HepG2 (cell line): ENCODE data around the gene HSD17B2. TPM values are rescaled to one million over a fixed set of nuclear protein-coding genes. Genes with fewer than 3 reads are reported as not detected.

Source experiments
- ATAC-seq: fragments of 200-7000 bp; cut with Tn5 transposase; 3 replicates; pipeline ENCODE4 v1.9.1; 2020; ENCODE audit warnings: mild to moderate bottlenecking, moderate library complexity
- BruUV-seq: library from RNA; stranded (reverse); fragments of 400-500 nt; replicated peaks from 2 replicates; lab custom pipeline; 2021; lab: Mats Ljungman, UMichigan
- CTCF ChIA-PET: fragments of 300-600 bp; formaldehyde crosslinking; extraction: SDS; loops from one replicate; lab custom pipeline; 2021; ENCODE audit warnings: low total read pairs, inconsistent platforms, low intra/inter-chr PET ratio; lab: Yijun Ruan, JAX
- POLR2A ChIA-PET: fragments of 350-600 bp; sonication (Branson Sonifier 250); formaldehyde crosslinking; loops from one replicate; lab custom pipeline; 2020; ENCODE audit warnings: antibody characterized with exemption, inconsistent platforms; lab: Yijun Ruan, JAX
- DNase-seq: peaks from one replicate; pipeline ENCODE4 v3.0.0-alpha.2; 2015; ENCODE audit warnings: low spot score
- FAIRE-seq: peaks from 3 replicates; lab custom pipeline; 2011; peaks lifted over from hg19 to GRCh38; lab: Jason Lieb, UNC
- H2AFZ ChIP-seq: one replicate; pipeline ENCODE4 v1.6.1; 2011; ENCODE audit warnings: low read length, inconsistent platforms
- H3K27ac ChIP-seq: fragments of 300-600 bp; 3 replicates; pipeline ENCODE4 v1.8.0; 2011; ENCODE audit warnings: mixed run types, mild to moderate bottlenecking, mixed read lengths, low read length, inconsistent platforms; ENCODE audit not compliant: insufficient read depth; ENCODE audit errors: extremely low read length
- H3K27me3 ChIP-seq, 2 experiments: fragments of 200-600 bp in 1 of 2; 2 replicates in 1 of 2; 3 replicates in 1 of 2; pipeline versions ENCODE4 v1.6.0 to v1.8.0; 2011; ENCODE audit warnings: low read length in 2 of 2, mild to moderate bottlenecking in 2 of 2, moderate library complexity in 2 of 2, inconsistent platforms in 1 of 2; ENCODE audit not compliant: insufficient read depth in 2 of 2, control insufficient read depth in 1 of 2
- H3K36me3 ChIP-seq, 2 experiments: fragments of 200-600 bp in 1 of 2; replicated peaks in 1 of 2; 2 replicates in 1 of 2; 3 replicates in 1 of 2; pipeline versions ENCODE4 v1.5.1 to v1.8.0; 2011; ENCODE audit warnings: low read length in 2 of 2, inconsistent platforms in 1 of 2; ENCODE audit not compliant: insufficient read depth in 2 of 2, control insufficient read depth in 1 of 2
- H3K4me1 ChIP-seq: 2 replicates; pipeline ENCODE4 v1.5.1; 2012; ENCODE audit warnings: low read length, inconsistent platforms; ENCODE audit not compliant: insufficient read depth
- H3K4me2 ChIP-seq: 2 replicates; pipeline ENCODE4 v1.6.0; 2011; ENCODE audit warnings: low read depth, low read length, inconsistent platforms
- H3K4me3 ChIP-seq, 3 experiments: fragments of 200-600 bp in 1 of 3; sonication (generic), shearing (Covaris generic) in 1 of 3; replicated peaks in 1 of 3; 2 replicates each; pipeline ENCODE4 v1.5.1; 2011 to 2016; ENCODE audit warnings: low read length in 3 of 3, inconsistent platforms in 2 of 3, low read depth in 2 of 3, mild to moderate bottlenecking in 2 of 3, control low read depth in 1 of 3, mixed read lengths in 1 of 3; ENCODE audit not compliant: insufficient read depth in 1 of 3
- H3K79me2 ChIP-seq: one replicate; pipeline ENCODE4 v1.6.1; 2011; ENCODE audit warnings: low read length, inconsistent platforms; ENCODE audit not compliant: insufficient read depth
- H3K9ac ChIP-seq: 2 replicates; pipeline ENCODE4 v1.6.0; 2011; ENCODE audit warnings: mild to moderate bottlenecking, low read depth, low read length, inconsistent platforms; ENCODE audit not compliant: insufficient read depth
- H3K9me3 ChIP-seq: 2 replicates; pipeline ENCODE4 v1.5.1; 2012; ENCODE audit warnings: mild to moderate bottlenecking, low read length
- H4K20me1 ChIP-seq: 2 replicates; pipeline ENCODE4 v1.6.0; 2011; ENCODE audit warnings: inconsistent platforms, mild to moderate bottlenecking, low read length, moderate library complexity; ENCODE audit not compliant: insufficient read depth
- FOXK2 ChIP-seq: fragments of 450-650 bp; IDR thresholded peaks from 2 replicates; pipeline ENCODE4 v1.6.1; 2016
- HDAC2 ChIP-seq: sonication (generic); formaldehyde crosslinking; IDR thresholded peaks from 2 replicates; pipeline ENCODE4 v1.4.0; 2020; ENCODE audit warnings: missing genetic modification reagents
- HDAC6 ChIP-seq: fragments of 200-600 bp; sonication (generic); IDR thresholded peaks from 2 replicates; pipeline ENCODE4 v1.7.0; 2017; ENCODE audit warnings: mild to moderate bottlenecking, antibody characterized with exemption, low read length, low read depth
- IKZF5 ChIP-seq: IDR thresholded peaks from 2 replicates; pipeline ENCODE4 v1.6.1; 2018; ENCODE audit warnings: missing genetic modification reagents, mild to moderate bottlenecking, missing compliant biosample characterization
- MNT ChIP-seq: fragments of 450-650 bp; IDR thresholded peaks from 2 replicates; pipeline ENCODE4 v1.6.1; 2016
- MTF2 ChIP-seq: sonication (generic); formaldehyde crosslinking; IDR thresholded peaks from 2 replicates; pipeline ENCODE4 v1.5.0; 2020; ENCODE audit warnings: missing genetic modification reagents, borderline replicate concordance
- PITX1 ChIP-seq: sonication (generic); formaldehyde crosslinking; IDR thresholded peaks from 2 replicates; pipeline ENCODE4 v1.5.1; 2020; ENCODE audit warnings: mild to moderate bottlenecking, missing genetic modification reagents
- RNF2 ChIP-seq: fragments of 450-650 bp; conservative IDR thresholded peaks from 2 replicates; pipeline ENCODE4 v1.6.1; 2016; ENCODE audit warnings: low read depth
- XRCC5 ChIP-seq: fragments of 200-400 bp; formaldehyde crosslinking; optimal IDR thresholded peaks from 2 replicates; pipeline ENCODE3; 2017; ENCODE audit warnings: mild to moderate bottlenecking, low read length
- ZBTB44 ChIP-seq: sonication (generic); formaldehyde crosslinking; IDR thresholded peaks from 2 replicates; pipeline ENCODE4 v1.4.0; 2020; ENCODE audit warnings: missing genetic modification reagents
- ZFP82 ChIP-seq: sonication (generic); formaldehyde crosslinking; IDR thresholded peaks from 2 replicates; pipeline ENCODE4 v1.5.1; 2020; ENCODE audit warnings: mild to moderate bottlenecking, missing genetic modification reagents, borderline replicate concordance
- ZNF577 ChIP-seq: sonication (generic); formaldehyde crosslinking; IDR thresholded peaks from 2 replicates; pipeline ENCODE4 v1.4.0; 2020; ENCODE audit warnings: mild to moderate bottlenecking, low read depth, missing genetic modification reagents, borderline replicate concordance
- ZNF883 ChIP-seq: sonication (generic); formaldehyde crosslinking; IDR thresholded peaks from 2 replicates; pipeline ENCODE4 v1.5.1; 2020; ENCODE audit warnings: mild to moderate bottlenecking, missing genetic modification reagents; ENCODE audit errors: not compliant biosample characterization
- WGBS: methylation state at CpG from one replicate; pipeline ENCODE4 v1.1.6; 2017; ENCODE audit warnings: low lambda C conversion rate; 5-methylcytosine and 5-hydroxymethylcytosine counted together
- in situ Hi-C: cut with HindIII; loops from 2 replicates; pipeline ENCODE4 v1.10.0; 2017; ENCODE audit warnings: low pct_unique_long_range_greater_than_20kb; ENCODE audit not compliant: extremely low pct_ligation_motif_present
- intact Hi-C: fragments of 100-400 bp; cut with micrococcal nuclease; formaldehyde crosslinking; loops from one replicate; pipeline ENCODE4 v1.10.0; 2022; ENCODE audit not compliant: unreplicated experiment
- polyA plus RNA-seq, 8 experiments: library from polyadenylated mRNA; depleted of rRNA in 3 of 8; stranded (reverse) in 7 of 8; unstranded in 1 of 8; fragments of >200 nt; fragmentation: Illumina TruSeq in 4 of 8; extraction: Trizol in 4 of 8; gene quantifications; 2 replicates each; pipeline versions ENCODE4 v1.2.1 to v1.2.3, GENCODE V29; 2011 to 2016; ENCODE audit warnings: low read depth in 4 of 8, missing spikeins in 1 of 8, mixed read lengths in 1 of 8; ENCODE audit not compliant: insufficient read depth in 1 of 8
- total RNA-seq, 5 experiments: library from RNA; depleted of rRNA; stranded (reverse); fragments of >200 nt; fragmentation: Illumina TruSeq; extraction: Trizol; gene quantifications; 2 replicates each; pipeline ENCODE4 v1.2.3, GENCODE V29; 2016; ENCODE audit warnings: low read depth in 1 of 5

The HSD17B2 gene
- total and polyA plus RNA-seq, 2 of the 13 experiments (the other 11 are each of a cell fraction or from before 2014, with no cell fraction given), result 26.3 to 69.3 TPM

DNA sequence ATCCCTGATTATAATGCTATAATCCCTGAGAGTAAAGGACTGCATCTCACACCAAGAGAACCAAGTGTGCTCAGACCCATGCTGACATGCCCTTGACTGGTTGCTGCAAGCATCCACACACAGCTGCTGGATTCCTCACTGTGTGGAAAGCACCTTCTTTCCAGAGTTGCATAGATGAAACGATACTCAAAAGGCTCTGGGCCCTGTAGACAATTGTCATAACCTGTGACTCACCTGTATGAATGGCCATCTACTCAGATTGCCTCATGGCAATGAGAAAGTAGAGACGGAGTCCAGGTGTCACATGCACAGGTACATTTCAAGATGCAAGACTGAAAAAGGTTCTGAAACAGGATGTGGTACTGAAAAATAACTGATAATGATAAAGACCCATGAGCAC lies 76.9 kb downstream of the HSD17B2 start:
- ATAC-seq (peak; percentile 53), FAIRE-seq (no peak), DNase-seq (no peak)
- BruUV-seq, result no TSS peak
- H3K27ac ChIP-seq, result no peak overlapping the region
- POLR2A ChIA-PET, result no interaction called here
- H3K4me2 ChIP-seq, result no peak overlapping the region
- intact Hi-C loops, result no loop called here
- no peaks in the 10 kb centered on the region for H3K79me2 ChIP-seq
- H3K36me3 ChIP-seq, result no peaks in the 10 kb centered on the region
- H3K27me3 ChIP-seq, result no peaks in the 10 kb centered on the region
- H3K4me3 ChIP-seq, result no peak overlapping the region
- no peaks in the 10 kb centered on the region for H4K20me1 ChIP-seq
- CTCF ChIA-PET, result no interaction called here
- TF ChIP-seq MTF2 (CRISPR knock-in tag) (no peak), ZBTB44 (no peak), MNT (peak; percentile 39)
- H3K4me1 ChIP-seq, result peaks cover 12% of the 10 kb centered on the region
- in situ Hi-C loops, result no loop called here
- 18% methylated on average over 2 of the region's 2 CpGs for WGBS
- no peak overlapping the region for H3K9ac ChIP-seq
- no peaks in the 10 kb centered on the region for H3K9me3 ChIP-seq
- H2AFZ ChIP-seq, result no peak overlapping the region

- Histone ChIP-seq H3K4me3 (no peak overlapping the region), H3K9me3 (no peaks in the 10 kb centered on the region), H2AFZ (no peak overlapping the region), H3K79me2 (no peaks in the 10 kb centered on the region), H3K4me2 (no peak overlapping the region), H4K20me1 (no peaks in the 10 kb centered on the region), H3K36me3 (no peaks in the 10 kb centered on the region), H3K27me3 (no peaks in the 10 kb centered on the region), H3K27ac (no peak overlapping the region), H3K4me1 (peaks cover 12% of the 10 kb centered on the region), H3K9ac (no peak overlapping the region)
- in situ Hi-C loops, result no loop called here
- 48% methylated on average over 3 of the region's 3 CpGs for WGBS
- ATAC-seq, result no peak
- intact Hi-C loops, result no loop called here
- FAIRE-seq, result no peak
- ChIA-PET POLR2A (no interaction called here), CTCF (no interaction called here)
- TF ChIP-seq RNF2 (no peak), HDAC6 (no peak), FOXK2 (no peak), HDAC2 (no peak), PITX1 (CRISPR knock-in tag) (no peak), ZNF883 (no peak), ZFP82 (CRISPR knock-in tag) (no peak), IKZF5 (CRISPR knock-in tag) (no peak), XRCC5 (no peak), ZNF577 (CRISPR knock-in tag) (no peak)
- BruUV-seq, result no TSS peak
- DNase-seq, result no peak
These were observed 78.7 kb downstream of the HSD17B2 start for GRCh38 chr16:82113741-82114140.
